HCT116 (cell line): Measurements from ENCODE around the gene SNTG2. TPM values are rescaled to one million over a fixed set of nuclear protein-coding genes. Genes with fewer than 3 reads are reported as not detected.

ENCODE experiments used
- ATAC-seq: fragments of 200-7000 bp; cut with Tn5 transposase; 2 replicates; pipeline ENCODE4 v1.9.1; 2020; ENCODE audit warnings: mild to moderate bottlenecking, moderate library complexity
- BruUV-seq: library from RNA; stranded (reverse); fragments of 400-500 nt; replicated peaks from 2 replicates; lab custom pipeline; 2021; lab: Mats Ljungman, UMichigan
- CTCF ChIA-PET: fragments of 300-600 bp; sonication (Branson Sonifier 250); formaldehyde crosslinking; loops from one replicate; lab custom pipeline; 2021; ENCODE audit warnings: antibody characterized with exemption; lab: Charles Lee
- POLR2A ChIA-PET: fragments of 300-600, 350-600 bp; sonication (Branson Sonifier 250); formaldehyde crosslinking; loops from one replicate; lab custom pipeline; 2021; ENCODE audit warnings: antibody characterized with exemption; lab: Charles Lee
- RAD21 ChIA-PET, 2 experiments: fragments of 300-600 bp; sonication (Branson Sonifier 250); formaldehyde crosslinking; loops; one replicate each; lab custom pipeline; 2023; ENCODE audit warnings: low total read pairs in 2 of 2; ENCODE audit not compliant: uncharacterized antibody in 2 of 2, unreplicated experiment in 2 of 2, low non-redundant PET in 1 of 2; lab: Charles Lee
- DNase-seq: peaks from one replicate; pipeline ENCODE4 v3.0.0-alpha.2; 2010; ENCODE audit warnings: low read depth, low spot score
- H2AFZ ChIP-seq: fragments of 200-600 bp; shearing (Covaris generic), sonication (generic); 2 replicates; pipeline ENCODE4 v1.6.1; 2017; ENCODE audit warnings: low read depth, mixed run types, mixed read lengths, antibody characterized with exemption, low read length; ENCODE audit not compliant: poor library complexity, severe bottlenecking
- H3K27ac ChIP-seq: 2 replicates; pipeline ENCODE4 v1.5.1; 2012; ENCODE audit warnings: low read depth, low read length
- H3K27me3 ChIP-seq: fragments of 200-600 bp; sonication (generic); 2 replicates; pipeline ENCODE4 v1.6.1; 2016; ENCODE audit warnings: mixed run types, low read length, mixed read lengths; ENCODE audit not compliant: insufficient read depth
- H3K36me3 ChIP-seq, 2 experiments: fragments of 200-500 bp in 1 of 2; fragments of 200-600 bp in 1 of 2; sonication (Bioruptor generic) in 1 of 2; sonication (generic) in 1 of 2; 2 replicates each; pipeline versions ENCODE4 v1.5.1 to v1.6.1; 2014 to 2016; ENCODE audit warnings: low read length in 2 of 2, inconsistent platforms in 1 of 2, mixed read lengths in 1 of 2, mixed run types in 1 of 2; ENCODE audit not compliant: insufficient read depth in 2 of 2, control insufficient read depth in 1 of 2
- H3K4me1 ChIP-seq, 2 experiments: fragments of 200-600 bp in 1 of 2; sonication (generic) in 1 of 2; 2 replicates each; pipeline versions ENCODE4 v1.5.1 to v1.6.1; 2012 to 2017; ENCODE audit warnings: low read length in 2 of 2, inconsistent platforms in 1 of 2, mild to moderate bottlenecking in 1 of 2, mixed read lengths in 1 of 2, mixed run types in 1 of 2, moderate library complexity in 1 of 2; ENCODE audit not compliant: insufficient read depth in 2 of 2, control insufficient read depth in 1 of 2
- H3K4me2 ChIP-seq: fragments of 200-600 bp; sonication (generic); 2 replicates; pipeline ENCODE4 v1.6.1; 2017; ENCODE audit warnings: mixed run types, low read length, mixed read lengths
- H3K4me3 ChIP-seq, 2 experiments: fragments of 200-600 bp in 1 of 2; sonication (generic) in 1 of 2; replicated peaks in 1 of 2; 2 replicates each; pipeline ENCODE4 v1.5.1; 2011 to 2016; ENCODE audit warnings: low read length in 2 of 2, control low read depth in 1 of 2, low read depth in 1 of 2, mild to moderate bottlenecking in 1 of 2, mixed read lengths in 1 of 2, mixed run types in 1 of 2
- H3K79me2 ChIP-seq: fragments of 200-600 bp; sonication (generic); 2 replicates; pipeline ENCODE4 v1.6.1; 2017; ENCODE audit warnings: mild to moderate bottlenecking, mixed run types, low read length, moderate library complexity, mixed read lengths; ENCODE audit not compliant: insufficient read depth
- H3K9ac ChIP-seq: fragments of 200-600 bp; sonication (generic); 2 replicates; pipeline ENCODE4 v1.6.1; 2016; ENCODE audit warnings: low read length, mixed read lengths
- H3K9me2 ChIP-seq: fragments of 200-600 bp; sonication (generic), shearing (Covaris generic); 2 replicates; pipeline ENCODE4 v1.6.1; 2017; ENCODE audit warnings: mixed run types, mild to moderate bottlenecking, moderate library complexity; ENCODE audit not compliant: insufficient read depth
- H3K9me3 ChIP-seq, 2 experiments: fragments of 200-500 bp in 1 of 2; fragments of 200-600 bp in 1 of 2; sonication (Bioruptor generic) in 1 of 2; sonication (generic) in 1 of 2; 2 replicates each; pipeline ENCODE4 v1.6.1; 2014 to 2017; ENCODE audit warnings: low read length in 2 of 2, mixed read lengths in 2 of 2, inconsistent platforms in 1 of 2, low read depth in 1 of 2, mild to moderate bottlenecking in 1 of 2, mixed run types in 1 of 2, moderate library complexity in 1 of 2; ENCODE audit not compliant: control insufficient read depth in 1 of 2, insufficient read depth in 1 of 2
- H4K20me1 ChIP-seq: fragments of 200-600 bp; sonication (generic), shearing (Covaris generic); 2 replicates; pipeline ENCODE4 v1.6.1; 2017; ENCODE audit warnings: mixed run types, mild to moderate bottlenecking, moderate library complexity; ENCODE audit not compliant: insufficient read depth
- ATF3 ChIP-seq: IDR thresholded peaks from 2 replicates; pipeline ENCODE4 v1.6.1; 2012
- CBX3 ChIP-seq: IDR thresholded peaks from 2 replicates; pipeline ENCODE4 v1.6.1; 2012; ENCODE audit warnings: low read depth
- CEBPB ChIP-seq: IDR thresholded peaks from 2 replicates; pipeline ENCODE4 v1.6.1; 2012; ENCODE audit warnings: low read depth
- EGR1 ChIP-seq: IDR thresholded peaks from 2 replicates; pipeline ENCODE4 v1.6.1; 2012; ENCODE audit warnings: low read depth
- FOSL1 ChIP-seq: IDR thresholded peaks from 2 replicates; pipeline ENCODE4 v1.6.1; 2012; ENCODE audit warnings: low read depth
- JUND ChIP-seq: IDR thresholded peaks from 2 replicates; pipeline ENCODE4 v1.6.1; 2012
- POLR2AphosphoS5 ChIP-seq: IDR thresholded peaks from 2 replicates; pipeline ENCODE4 v1.6.1; 2011; ENCODE audit warnings: mild to moderate bottlenecking, low read depth, low read length, moderate library complexity
- SP1 ChIP-seq: IDR thresholded peaks from 2 replicates; pipeline ENCODE4 v1.6.1; 2012; ENCODE audit warnings: low read depth
- SRF ChIP-seq: IDR thresholded peaks from 2 replicates; pipeline ENCODE4 v1.6.1; 2012; ENCODE audit warnings: low read depth
- TCF7L2 ChIP-seq: IDR thresholded peaks from 2 replicates; pipeline ENCODE4 v1.7.0; 2011; ENCODE audit warnings: borderline replicate concordance, inconsistent platforms; ENCODE audit not compliant: insufficient read depth, insufficient read length; ENCODE audit errors: extremely low read depth
- ZFX ChIP-seq: fragments of 450-650 bp; IDR thresholded peaks from 2 replicates; pipeline ENCODE4 v1.6.1; 2017
- intact Hi-C: fragments of 100-400 bp; cut with micrococcal nuclease; formaldehyde crosslinking; loops from 2 replicates; pipeline ENCODE4 v1.10.0; 2022
- total RNA-seq: library from RNA; stranded (reverse); gene quantifications from one replicate; pipeline ENCODE4 v1.2.1, GENCODE V29; 2021; ENCODE audit not compliant: unreplicated experiment
- TF ChIP-seq, protein P1 (sequence below): IDR thresholded peaks from 2 replicates; pipeline ENCODE4 v1.6.1; 2011; ENCODE audit warnings: mild to moderate bottlenecking, low read length, moderate library complexity; ENCODE audit not compliant: insufficient replicate concordance; ENCODE audit errors: extremely low read depth

SNTG2 gene
- total RNA-seq, 1 experiment from 2014 or later, result not detected

GRCh38 chr2:1032030-1032429 lies 81.4 kb downstream of the SNTG2 start:
- ATAC-seq, result no peak
- Histone ChIP-seq H3K4me2 (no peak overlapping the region), H3K4me1 (no peaks in the 10 kb centered on the region), H3K9me3 (no peaks in the 10 kb centered on the region), H3K36me3 (no peaks in the 10 kb centered on the region), H3K9ac (no peak overlapping the region), H3K9me2 (no peaks in the 10 kb centered on the region), H2AFZ (no peak overlapping the region), H3K79me2 (no peaks in the 10 kb centered on the region), H3K4me3 (no peak overlapping the region), H3K27ac (no peak overlapping the region), H3K27me3 (peaks cover 38% of the 10 kb centered on the region), H4K20me1 (no peaks in the 10 kb centered on the region)
- no peak for DNase-seq
- ChIA-PET RAD21 (no interaction called here), POLR2A (no interaction called here), CTCF (no interaction called here)
- intact Hi-C loops, result no loop called here
- no TSS peak for BruUV-seq
- TF ChIP-seq CEBPB (no peak), SP1 (no peak), ZFX (no peak), JUND (no peak), FOSL1 (no peak), EGR1 (no peak), ATF3 (no peak), TCF7L2 (no peak), CBX3 (no peak), SRF (no peak)
- TF ChIP-seq, protein P1, sequence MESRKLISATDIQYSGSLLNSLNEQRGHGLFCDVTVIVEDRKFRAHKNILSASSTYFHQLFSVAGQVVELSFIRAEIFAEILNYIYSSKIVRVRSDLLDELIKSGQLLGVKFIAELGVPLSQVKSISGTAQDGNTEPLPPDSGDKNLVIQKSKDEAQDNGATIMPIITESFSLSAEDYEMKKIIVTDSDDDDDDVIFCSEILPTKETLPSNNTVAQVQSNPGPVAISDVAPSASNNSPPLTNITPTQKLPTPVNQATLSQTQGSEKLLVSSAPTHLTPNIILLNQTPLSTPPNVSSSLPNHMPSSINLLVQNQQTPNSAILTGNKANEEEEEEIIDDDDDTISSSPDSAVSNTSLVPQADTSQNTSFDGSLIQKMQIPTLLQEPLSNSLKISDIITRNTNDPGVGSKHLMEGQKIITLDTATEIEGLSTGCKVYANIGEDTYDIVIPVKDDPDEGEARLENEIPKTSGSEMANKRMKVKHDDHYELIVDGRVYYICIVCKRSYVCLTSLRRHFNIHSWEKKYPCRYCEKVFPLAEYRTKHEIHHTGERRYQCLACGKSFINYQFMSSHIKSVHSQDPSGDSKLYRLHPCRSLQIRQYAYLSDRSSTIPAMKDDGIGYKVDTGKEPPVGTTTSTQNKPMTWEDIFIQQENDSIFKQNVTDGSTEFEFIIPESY, result no peak

DNA sequence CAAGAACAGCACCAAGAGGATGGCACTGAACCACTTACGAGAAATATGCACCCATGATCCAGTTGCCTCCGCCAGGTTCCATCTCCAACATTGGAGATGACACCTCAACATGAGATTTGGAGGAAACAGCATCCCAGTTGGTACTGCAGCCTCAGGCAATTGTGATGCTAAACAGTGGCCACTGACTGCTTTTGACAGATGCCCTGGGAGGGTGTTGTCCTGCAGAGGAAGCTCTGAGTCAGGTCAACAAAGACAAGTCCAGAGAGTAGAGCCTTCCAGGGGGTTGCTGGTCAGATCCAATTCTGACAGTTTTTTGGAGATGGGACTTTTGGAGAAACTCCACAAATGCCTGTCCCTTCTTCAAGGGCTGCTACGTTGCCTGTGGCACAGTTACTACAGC lies 82.4 kb downstream of the SNTG2 start:
- no peak overlapping the region for H3K4me2 ChIP-seq
- no peak overlapping the region for H3K4me3 ChIP-seq
- H3K27ac ChIP-seq, result no peak overlapping the region
- H3K9ac ChIP-seq, result no peak overlapping the region
- H3K27me3 ChIP-seq, result peaks cover 43% of the 10 kb centered on the region
- BruUV-seq, result no TSS peak
- ChIA-PET CTCF (no interaction called here), POLR2A (no interaction called here), RAD21 (no interaction called here)
- DNase-seq (no peak), ATAC-seq (no peak)
- no peaks in the 10 kb centered on the region for H3K79me2 ChIP-seq
- TF ChIP-seq POLR2AphosphoS5, result no peak
- no peaks in the 10 kb centered on the region for H3K4me1 ChIP-seq
- no peaks in the 10 kb centered on the region for H3K9me3 ChIP-seq
- no peak overlapping the region for H2AFZ ChIP-seq
- no peaks in the 10 kb centered on the region for H4K20me1 ChIP-seq
- no peaks in the 10 kb centered on the region for H3K36me3 ChIP-seq
- no peaks in the 10 kb centered on the region for H3K9me2 ChIP-seq
- intact Hi-C loops, result no loop called here
